Islet of Langerhans (tissue), 1 donor: ENCODE results near the gene BRWD1.
"Not testable (repeated sequence)": the region's sequence is repeated elsewhere in the genome, so short reads cannot be mapped to it uniquely, and the experiment has no call there.

ENCODE experiments used
- FAIRE-seq: peaks from one replicate; lab custom pipeline; 2011; peaks lifted over from hg19 to GRCh38; lab: Jason Lieb, UNC

BRWD1 gene

GRCh38 chr21:39169906-39170305, 143.5 kb downstream of the BRWD1 start:
- no peak for FAIRE-seq

GRCh38 chr21:39168800-39169199, 144.6 kb downstream of the BRWD1 start:
- no peak for FAIRE-seq

GRCh38 chr21:39164523-39164922, 148.9 kb downstream of the BRWD1 start:
- no peak for FAIRE-seq

- no peak for FAIRE-seq
Observed at GRCh38 chr21:39161064-39161463, 152.4 kb downstream of the BRWD1 start.

GRCh38 chr21:39159342-39160063, 153.9 kb downstream of the BRWD1 start:
- no peak for FAIRE-seq

GRCh38 chr21:39157241-39157640, 156.2 kb downstream of the BRWD1 start:
- FAIRE-seq: not testable (repeated sequence)

- FAIRE-seq: no peak
Observed at GRCh38 chr21:39156024-39156423, 157.4 kb downstream of the BRWD1 start.

DNA sequence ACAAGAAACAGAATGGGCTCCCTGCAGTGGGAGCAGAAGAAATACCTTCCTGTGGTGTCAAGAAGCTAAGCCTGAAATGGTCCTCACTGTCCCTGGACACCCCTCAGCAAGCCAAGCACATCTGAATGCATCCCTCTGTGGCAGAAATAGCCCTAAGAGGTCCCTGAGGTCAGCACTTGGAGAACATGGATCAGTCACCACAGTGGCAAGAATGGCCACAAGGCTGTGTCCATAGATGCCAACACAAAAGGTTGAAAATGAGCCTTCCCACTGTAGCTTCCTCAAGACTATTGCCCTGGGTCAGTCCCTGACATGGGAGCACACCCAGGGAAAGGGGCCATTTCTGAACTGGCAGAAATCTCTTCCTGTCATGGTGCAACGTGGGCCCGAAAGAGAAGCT, 157.9 kb downstream of the BRWD1 start:
- no peak for FAIRE-seq

DNA sequence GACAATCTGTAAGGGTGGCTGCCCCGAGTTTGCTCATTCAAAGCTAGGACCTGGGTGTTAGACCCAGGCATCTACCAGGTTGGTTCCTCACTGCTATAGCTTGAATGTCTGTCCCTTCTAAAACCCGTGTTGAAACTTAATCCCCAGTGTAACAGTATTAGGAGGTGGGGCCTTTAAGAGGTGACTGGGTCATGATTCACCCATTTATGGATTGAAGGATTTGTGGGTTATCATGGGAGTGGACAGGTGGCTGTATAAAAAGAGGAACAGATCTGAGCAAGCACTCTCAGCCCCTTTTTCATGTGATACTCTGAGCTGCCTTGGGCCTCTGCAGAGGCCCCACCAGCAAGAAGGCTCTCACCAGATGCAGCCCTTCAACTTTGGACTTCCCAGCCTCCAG, 159.6 kb downstream of the BRWD1 start:
- FAIRE-seq: no peak

- no peak for FAIRE-seq
Observed at GRCh38 chr21:39153373-39153772, 160.1 kb downstream of the BRWD1 start.

DNA sequence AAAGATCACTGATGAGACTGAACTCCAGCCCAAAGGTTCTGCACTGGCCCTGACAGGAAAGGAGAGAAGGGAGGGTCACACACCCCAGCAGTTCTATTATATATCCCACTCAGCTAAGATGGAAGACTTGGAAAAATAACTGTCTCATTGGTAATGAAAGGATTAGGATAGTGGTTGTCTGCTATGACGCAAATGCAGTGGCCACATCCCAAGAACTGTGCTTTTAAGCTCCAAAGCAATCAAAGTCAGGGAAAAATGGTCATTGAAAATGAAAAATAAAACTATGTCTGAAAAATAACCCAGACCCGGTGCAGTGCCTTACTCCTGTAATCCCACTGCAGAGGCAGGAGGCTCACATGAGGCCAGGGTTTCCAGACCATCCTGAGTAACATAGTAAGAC, 161.2 kb downstream of the BRWD1 start:
- FAIRE-seq: no peak

- FAIRE-seq: no peak
Observed at GRCh38 chr21:39150877-39151276, 162.6 kb downstream of the BRWD1 start.

DNA sequence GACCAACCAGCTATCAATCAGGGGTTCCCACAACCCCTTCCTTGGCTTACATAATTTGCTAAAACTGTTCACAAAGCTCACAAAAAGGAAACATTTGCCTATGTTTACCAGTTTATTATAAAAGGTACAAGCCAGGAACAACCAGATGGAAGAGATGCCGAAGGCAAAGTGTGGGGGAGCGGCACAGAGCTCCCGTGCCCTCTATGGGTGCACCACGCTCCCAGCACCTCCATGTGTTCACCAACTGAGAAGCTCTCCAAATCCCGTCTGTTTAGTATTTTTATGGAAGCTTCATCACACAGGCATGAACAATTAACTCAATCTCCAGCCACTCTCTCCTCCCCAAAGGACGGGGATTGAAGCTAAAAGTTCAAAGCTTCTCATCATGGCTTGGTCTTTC, 163.1 kb downstream of the BRWD1 start:
- no peak for FAIRE-seq

DNA sequence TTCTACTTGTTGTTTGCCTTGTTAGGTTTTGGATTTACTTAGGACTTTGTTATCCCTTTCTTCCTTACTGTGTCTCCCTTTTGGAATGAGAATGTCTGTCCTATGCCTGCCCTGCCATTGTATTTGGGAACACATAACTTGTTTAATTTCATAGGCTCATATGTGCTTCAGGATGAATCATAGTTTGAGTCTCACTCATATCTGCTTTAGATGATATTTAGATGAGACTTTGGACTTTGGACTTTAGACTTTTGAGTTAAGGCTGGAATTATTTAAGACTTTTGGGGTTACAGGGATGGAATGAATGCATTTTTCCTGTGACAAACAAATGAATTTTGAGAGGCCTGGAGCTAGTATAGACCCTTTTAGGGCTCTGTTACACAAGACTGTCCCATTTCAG, 163.6 kb downstream of the BRWD1 start:
- no peak for FAIRE-seq

- FAIRE-seq: no peak
Observed at GRCh38 chr21:39148975-39149374, 164.5 kb downstream of the BRWD1 start.

DNA sequence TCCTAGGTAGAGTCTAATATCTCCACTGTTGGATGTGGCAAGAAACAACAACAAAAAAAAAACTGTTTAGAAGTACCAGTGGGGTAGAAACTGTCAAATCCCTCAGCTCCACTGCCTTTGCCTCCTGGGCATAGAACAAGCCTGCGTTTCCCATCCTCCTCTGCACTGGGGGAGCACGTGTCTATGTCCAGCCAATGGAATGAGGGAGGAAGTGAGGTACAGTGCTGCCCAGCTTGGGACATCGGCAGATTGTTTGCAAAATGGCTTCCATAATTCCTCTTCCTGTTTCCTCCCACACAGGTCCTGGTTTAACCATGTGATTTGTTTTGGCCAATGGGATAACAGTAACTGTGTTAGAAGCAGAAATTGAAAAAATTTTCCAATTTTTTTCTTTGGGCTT, 169.2 kb downstream of the BRWD1 start:
- FAIRE-seq: no peak

DNA sequence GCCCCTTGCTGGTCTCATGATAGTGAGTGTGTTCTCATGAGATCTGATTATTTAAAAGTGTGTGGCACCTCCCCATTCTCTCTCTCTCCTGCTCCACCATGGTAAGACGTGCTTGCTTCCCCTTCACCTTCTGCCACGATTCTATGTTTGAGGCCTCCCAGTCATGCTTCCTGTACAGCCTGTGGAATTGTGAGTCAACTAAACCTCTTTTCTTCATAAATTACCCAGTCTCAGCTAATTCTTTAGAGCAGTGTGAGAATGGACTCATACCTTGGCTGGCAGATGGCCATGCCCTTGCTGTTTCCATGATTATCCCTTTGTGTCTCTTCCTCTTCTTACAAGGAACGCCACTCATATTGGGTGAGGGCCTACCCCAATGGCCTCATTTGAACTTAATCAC, 170.5 kb downstream of the BRWD1 start:
- FAIRE-seq: no peak

DNA sequence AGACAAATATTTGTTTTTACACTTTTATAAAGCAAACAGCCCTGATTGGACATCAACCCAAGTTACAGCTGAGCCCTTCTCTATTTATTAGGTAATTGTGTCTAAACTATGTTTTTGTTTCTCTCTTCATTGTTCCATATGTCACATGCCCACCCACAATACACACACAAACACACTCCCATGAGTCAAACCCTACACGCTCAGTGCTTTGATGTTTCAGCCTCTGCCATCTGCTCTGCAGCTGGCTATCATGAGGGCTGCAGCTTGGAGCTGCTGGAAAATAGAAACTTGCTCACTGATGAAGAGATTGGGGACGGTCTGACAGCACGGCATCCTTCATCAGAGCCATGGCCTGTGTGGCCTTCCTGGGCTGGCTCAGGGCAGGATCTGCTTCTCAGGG, 171.9 kb downstream of the BRWD1 start:
- FAIRE-seq: no peak

- FAIRE-seq: no peak
Observed at GRCh38 chr21:39137248-39138178, 175.9 kb downstream of the BRWD1 start.

- FAIRE-seq: no peak
Observed at GRCh38 chr21:39136711-39137110, 176.7 kb downstream of the BRWD1 start.

GRCh38 chr21:39136138-39136537, 177.3 kb downstream of the BRWD1 start:
- FAIRE-seq: not testable (repeated sequence)

GRCh38 chr21:39134288-39134810, 179.1 kb downstream of the BRWD1 start:
- FAIRE-seq: no peak
